Uterus (tissue), 4 donors: ENCODE results near the gene ADCY3. TPM values are rescaled to one million over a fixed set of nuclear protein-coding genes. Genes with fewer than 3 reads are reported as not detected.

Experiments used
- DNase-seq, 2 donors: peaks; one replicate each; pipeline ENCODE4 v3.0.0-alpha.2; 2019 to 2020
- H3K27ac ChIP-seq, 2 donors: fragments of 200-600 bp; sonication (generic); 1 replicate in 1 of 2; 2 replicates in 1 of 2; pipeline ENCODE4 v1.5.1; 2016 to 2018
- H3K27me3 ChIP-seq, 2 donors: fragments of 200-600 bp; sonication (generic); one replicate each; pipeline ENCODE4 v1.5.1; 2018 to 2019; ENCODE audit warnings: control low read depth in 1 of 2
- H3K36me3 ChIP-seq, 2 donors: fragments of 200-600 bp; sonication (generic); one replicate each; pipeline ENCODE4 v1.5.1; 2019; ENCODE audit warnings: control low read depth in 1 of 2
- H3K4me1 ChIP-seq, 2 donors: fragments of 200-600 bp; sonication (generic); one replicate each; pipeline ENCODE4 v1.5.1; 2018 to 2019; ENCODE audit warnings: control low read depth in 1 of 2
- H3K4me3 ChIP-seq, 2 donors: fragments of 200-600 bp; sonication (generic); 1 replicate in 1 of 2; 2 replicates in 1 of 2; pipeline ENCODE4 v1.5.1; 2018 to 2019; ENCODE audit warnings: mild to moderate bottlenecking in 1 of 2
- H3K9me3 ChIP-seq, 2 donors: fragments of 200-600 bp; sonication (generic); one replicate each; pipeline ENCODE4 v1.5.1; 2019; ENCODE audit warnings: control low read depth in 1 of 2
- POLR2A ChIP-seq, 2 donors: fragments of 450-650 bp; IDR thresholded peaks; one replicate each; pipeline ENCODE4 v1.6.1; 2016; ENCODE audit warnings: antibody characterized with exemption in 2 of 2, mild to moderate bottlenecking in 1 of 2, moderate library complexity in 1 of 2
- intact Hi-C: fragments of 100-400 bp; cut with DNase I; formaldehyde crosslinking; loops from one replicate; pipeline ENCODE4 v1.15.1; 2023; ENCODE audit warnings: low total_unique reads
- total RNA-seq, 4 donors: library from RNA; depleted of rRNA in 3 of 4; stranded (reverse); fragments of >200 nt in 3 of 4; gene quantifications; one replicate each; pipeline versions ENCODE4 v1.1.0 to v1.2.4, GENCODE V29; 2014 to 2023
- TF ChIP-seq, protein P1 (sequence below), 4 experiments: fragments of 200-600 bp in 2 of 4; fragments of 450-650 bp in 2 of 4; sonication (generic) in 2 of 4; IDR thresholded peaks; one replicate each; pipeline ENCODE4 v1.5.1; 2016 to 2019; ENCODE audit warnings: antibody characterized with exemption in 4 of 4, mild to moderate bottlenecking in 2 of 4, moderate library complexity in 1 of 4
- donor health status: DM: yes; HTN: yes; CAD: no.

The ADCY3 gene
- total RNA-seq, 4 donors from 2014 or later = 37.9 to 104 (median 51.7) TPM

GRCh38 chr2:24887307-24887874, 32.6 kb downstream of the ADCY3 start:
- TF ChIP-seq, protein P1, sequence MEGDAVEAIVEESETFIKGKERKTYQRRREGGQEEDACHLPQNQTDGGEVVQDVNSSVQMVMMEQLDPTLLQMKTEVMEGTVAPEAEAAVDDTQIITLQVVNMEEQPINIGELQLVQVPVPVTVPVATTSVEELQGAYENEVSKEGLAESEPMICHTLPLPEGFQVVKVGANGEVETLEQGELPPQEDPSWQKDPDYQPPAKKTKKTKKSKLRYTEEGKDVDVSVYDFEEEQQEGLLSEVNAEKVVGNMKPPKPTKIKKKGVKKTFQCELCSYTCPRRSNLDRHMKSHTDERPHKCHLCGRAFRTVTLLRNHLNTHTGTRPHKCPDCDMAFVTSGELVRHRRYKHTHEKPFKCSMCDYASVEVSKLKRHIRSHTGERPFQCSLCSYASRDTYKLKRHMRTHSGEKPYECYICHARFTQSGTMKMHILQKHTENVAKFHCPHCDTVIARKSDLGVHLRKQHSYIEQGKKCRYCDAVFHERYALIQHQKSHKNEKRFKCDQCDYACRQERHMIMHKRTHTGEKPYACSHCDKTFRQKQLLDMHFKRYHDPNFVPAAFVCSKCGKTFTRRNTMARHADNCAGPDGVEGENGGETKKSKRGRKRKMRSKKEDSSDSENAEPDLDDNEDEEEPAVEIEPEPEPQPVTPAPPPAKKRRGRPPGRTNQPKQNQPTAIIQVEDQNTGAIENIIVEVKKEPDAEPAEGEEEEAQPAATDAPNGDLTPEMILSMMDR (IDR thresholded peaks at IDR 0.05) = no peak
- TF ChIP-seq POLR2A (IDR thresholded peaks at IDR 0.05) = no peak
- H3K36me3 ChIP-seq = no peaks in the 10 kb centered on the region
- no peaks in the 10 kb centered on the region for H3K9me3 ChIP-seq
- H3K4me1 ChIP-seq = no peaks in the 10 kb centered on the region
- no peak for DNase-seq
- intact Hi-C loops = no loop called here
- no peaks in the 10 kb centered on the region for H3K27me3 ChIP-seq
- H3K4me3 ChIP-seq = no peak overlapping the region
- H3K27ac ChIP-seq = peak overlapping the region in 1 of 2 donors; percentile 53

- H3K27me3 ChIP-seq = no peaks in the 10 kb centered on the region
- H3K36me3 ChIP-seq = no peaks in the 10 kb centered on the region
- intact Hi-C loops = no loop called here
- peak overlapping the region; percentile 53 to 57 for H3K27ac ChIP-seq
- H3K9me3 ChIP-seq = no peaks in the 10 kb centered on the region
- TF ChIP-seq, protein P1 (IDR thresholded peaks at IDR 0.05) = no peak
- TF ChIP-seq POLR2A (IDR thresholded peaks at IDR 0.05) = no peak
- no peak for DNase-seq
- no peak overlapping the region for H3K4me3 ChIP-seq
- no peaks in the 10 kb centered on the region for H3K4me1 ChIP-seq
Measured at GRCh38 chr2:24886691-24887304, 33.2 kb downstream of the ADCY3 start.

GRCh38 chr2:24886126-24886501, 33.9 kb downstream of the ADCY3 start:
- no peak for DNase-seq
- H3K27ac ChIP-seq = peak overlapping the region; percentile 53 to 57
- H3K36me3 ChIP-seq = no peaks in the 10 kb centered on the region
- H3K4me3 ChIP-seq = no peak overlapping the region
- no peaks in the 10 kb centered on the region for H3K4me1 ChIP-seq
- no peaks in the 10 kb centered on the region for H3K9me3 ChIP-seq
- no peak for TF ChIP-seq POLR2A (IDR thresholded peaks at IDR 0.05)
- TF ChIP-seq, protein P1 (IDR thresholded peaks at IDR 0.05) = no peak
- intact Hi-C loops = no loop called here
- H3K27me3 ChIP-seq = no peaks in the 10 kb centered on the region

DNA sequence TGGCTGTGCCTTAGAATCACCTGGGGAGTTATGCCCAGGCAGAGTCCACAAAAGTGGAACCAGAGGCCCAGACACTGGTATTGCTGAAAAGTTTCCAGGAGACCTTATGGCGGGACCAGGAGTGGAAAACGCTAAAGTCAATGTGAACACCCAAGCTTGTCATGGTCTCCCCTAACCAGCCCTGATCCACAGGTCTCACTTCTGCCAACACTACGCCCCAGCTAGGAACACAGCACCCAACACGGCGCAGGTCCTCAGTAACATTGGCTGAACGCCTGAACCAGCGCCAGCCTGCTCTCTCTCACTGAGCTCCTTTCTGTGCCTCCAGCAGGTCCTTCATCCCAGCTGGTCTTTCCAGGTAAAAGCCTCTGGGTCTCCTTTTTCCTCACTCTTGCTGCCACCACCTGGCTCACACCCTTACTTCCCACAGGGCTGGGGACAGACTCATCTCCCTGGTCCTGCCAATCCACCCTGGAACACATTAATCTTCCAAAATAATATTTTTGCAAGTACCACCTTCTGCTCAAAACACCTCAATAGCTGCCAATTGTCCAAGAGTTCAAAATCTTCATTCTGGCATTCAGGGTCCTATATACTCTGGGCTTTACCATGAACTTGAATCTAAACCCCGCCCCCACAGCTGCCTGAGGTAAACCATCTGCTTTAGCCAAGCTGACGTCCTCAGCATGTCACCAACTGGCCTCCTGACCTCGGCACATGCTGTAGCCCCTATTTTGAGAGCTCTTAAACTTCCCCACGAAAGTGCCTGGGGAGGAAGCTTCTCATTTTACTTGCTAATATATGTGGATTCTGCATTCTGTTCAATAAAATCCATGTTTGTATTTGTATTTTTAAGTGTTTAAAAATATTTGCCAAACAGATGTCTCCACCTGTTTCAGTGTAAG, 34.6 kb downstream of the ADCY3 start:
- intact Hi-C loops = no loop called here
- Histone ChIP-seq H3K4me1 (no peaks in the 10 kb centered on the region), H3K27ac (peak overlapping the region in 1 of 2 donors; percentile 61), H3K9me3 (no peaks in the 10 kb centered on the region), H3K27me3 (no peaks in the 10 kb centered on the region), H3K4me3 (no peak overlapping the region), H3K36me3 (no peaks in the 10 kb centered on the region)
- TF ChIP-seq, protein P1 (IDR thresholded peaks at IDR 0.05) = no peak
- no peak for TF ChIP-seq POLR2A (IDR thresholded peaks at IDR 0.05)
- no peak for DNase-seq

GRCh38 chr2:24883946-24884345, 36.1 kb downstream of the ADCY3 start:
- Histone ChIP-seq H3K27me3 (no peaks in the 10 kb centered on the region), H3K4me3 (no peak overlapping the region), H3K36me3 (no peaks in the 10 kb centered on the region), H3K4me1 (no peaks in the 10 kb centered on the region), H3K27ac (peak overlapping the region in 1 of 2 donors; percentile 61), H3K9me3 (no peaks in the 10 kb centered on the region)
- no peak for TF ChIP-seq POLR2A (IDR thresholded peaks at IDR 0.05)
- TF ChIP-seq, protein P1 (IDR thresholded peaks at IDR 0.05) = no peak
- peak; percentile 44 to 55 for DNase-seq
- intact Hi-C loops = no loop called here
